Measurements from ENCODE around the gene EXD3.
A peak's percentile ranks its signal among the peaks of the same experiment; 100 is the strongest.
"Not testable (repeated sequence)": the region's sequence is repeated elsewhere in the genome, so short reads cannot be mapped to it uniquely, and the experiment has no call there.

EXD3 gene

GRCh38 chr9:137412431-137412830 lies 10.5 kb downstream of the EXD3 start:
- WGBS, 2 experiments (ENCODE audit: insufficient coverage in 2 of 2) = 91 to 95% methylated on average over 9 of the region's 10 CpGs
- Histone ChIP-seq H3K27ac (ENCODE audit: low read depth, low read length, severe bottlenecking) (no peak overlapping the region), H3K4me1 (ENCODE audit: control insufficient read depth, insufficient read depth, low read length, poor library complexity, severe bottlenecking) (peaks cover 7% of the 10 kb centered on the region), H3K36me3 (ENCODE audit: control insufficient read depth, insufficient read depth, low read length) (no peaks in the 10 kb centered on the region), H3K4me3 (ENCODE audit: extremely low read depth, insufficient read depth, low read length, poor library complexity, severe bottlenecking) (no peak overlapping the region), H3K9me3 (ENCODE audit: control insufficient read depth, low read length) (no peaks in the 10 kb centered on the region)

GRCh38 chr9:137411645-137412380 lies 11.1 kb downstream of the EXD3 start:
- 79 to 82% methylated on average over 20 to 22 of the region's 30 CpGs for WGBS, 2 experiments (ENCODE audit: insufficient coverage in 2 of 2)
- peaks cover 7% of the 10 kb centered on the region for H3K4me1 ChIP-seq (ENCODE audit: control insufficient read depth, insufficient read depth, low read length, poor library complexity, severe bottlenecking)
- H3K9me3 ChIP-seq (ENCODE audit: control insufficient read depth, low read length) = no peaks in the 10 kb centered on the region
- peak overlapping the region; percentile 41 for H3K27ac ChIP-seq (ENCODE audit: low read depth, low read length, severe bottlenecking)
- no peaks in the 10 kb centered on the region for H3K36me3 ChIP-seq (ENCODE audit: control insufficient read depth, insufficient read depth, low read length)
- no peak overlapping the region for H3K4me3 ChIP-seq (ENCODE audit: extremely low read depth, insufficient read depth, low read length, poor library complexity, severe bottlenecking)

GRCh38 chr9:137411260-137411644 lies 11.7 kb downstream of the EXD3 start:
- H3K4me3 ChIP-seq (ENCODE audit: extremely low read depth, insufficient read depth, low read length, poor library complexity, severe bottlenecking) = no peak overlapping the region
- 88 to 92% methylated on average over 12 to 13 of the region's 17 CpGs for WGBS, 2 experiments (ENCODE audit: insufficient coverage in 2 of 2)
- no peak overlapping the region for H3K27ac ChIP-seq (ENCODE audit: low read depth, low read length, severe bottlenecking)
- H3K4me1 ChIP-seq (ENCODE audit: control insufficient read depth, insufficient read depth, low read length, poor library complexity, severe bottlenecking) = peaks cover 7% of the 10 kb centered on the region
- H3K9me3 ChIP-seq (ENCODE audit: control insufficient read depth, low read length) = no peaks in the 10 kb centered on the region
- no peaks in the 10 kb centered on the region for H3K36me3 ChIP-seq (ENCODE audit: control insufficient read depth, insufficient read depth, low read length)

DNA sequence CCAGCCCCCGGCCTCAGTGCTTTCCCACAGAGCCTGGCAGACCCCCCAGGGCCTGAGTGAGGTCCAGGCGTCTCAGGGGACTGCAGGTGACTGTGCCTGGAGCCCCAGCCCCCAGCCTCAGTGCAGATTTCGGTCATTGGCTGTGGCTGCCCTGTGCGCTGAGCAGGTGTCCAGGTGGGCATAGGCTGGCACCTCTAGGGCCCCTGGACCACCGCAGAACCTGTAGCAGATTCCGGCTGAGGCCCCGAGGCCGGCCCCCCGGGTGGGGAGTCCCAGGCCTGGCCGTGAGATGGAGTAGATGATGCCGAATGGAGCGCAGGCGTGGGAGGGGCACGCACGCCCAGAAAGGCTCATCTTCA lies 12.1 kb downstream of the EXD3 start:
- 93 to 96% methylated on average over 13 to 15 of the region's 15 CpGs for WGBS, 2 experiments (ENCODE audit: insufficient coverage in 2 of 2)
- no peaks in the 10 kb centered on the region for H3K36me3 ChIP-seq (ENCODE audit: control insufficient read depth, insufficient read depth, low read length)
- no peak overlapping the region for H3K4me3 ChIP-seq (ENCODE audit: extremely low read depth, insufficient read depth, low read length, poor library complexity, severe bottlenecking)
- H3K4me1 ChIP-seq (ENCODE audit: control insufficient read depth, insufficient read depth, low read length, poor library complexity, severe bottlenecking) = peaks cover 7% of the 10 kb centered on the region
- no peak overlapping the region for H3K27ac ChIP-seq (ENCODE audit: low read depth, low read length, severe bottlenecking)
- H3K9me3 ChIP-seq (ENCODE audit: control insufficient read depth, low read length) = no peaks in the 10 kb centered on the region

DNA sequence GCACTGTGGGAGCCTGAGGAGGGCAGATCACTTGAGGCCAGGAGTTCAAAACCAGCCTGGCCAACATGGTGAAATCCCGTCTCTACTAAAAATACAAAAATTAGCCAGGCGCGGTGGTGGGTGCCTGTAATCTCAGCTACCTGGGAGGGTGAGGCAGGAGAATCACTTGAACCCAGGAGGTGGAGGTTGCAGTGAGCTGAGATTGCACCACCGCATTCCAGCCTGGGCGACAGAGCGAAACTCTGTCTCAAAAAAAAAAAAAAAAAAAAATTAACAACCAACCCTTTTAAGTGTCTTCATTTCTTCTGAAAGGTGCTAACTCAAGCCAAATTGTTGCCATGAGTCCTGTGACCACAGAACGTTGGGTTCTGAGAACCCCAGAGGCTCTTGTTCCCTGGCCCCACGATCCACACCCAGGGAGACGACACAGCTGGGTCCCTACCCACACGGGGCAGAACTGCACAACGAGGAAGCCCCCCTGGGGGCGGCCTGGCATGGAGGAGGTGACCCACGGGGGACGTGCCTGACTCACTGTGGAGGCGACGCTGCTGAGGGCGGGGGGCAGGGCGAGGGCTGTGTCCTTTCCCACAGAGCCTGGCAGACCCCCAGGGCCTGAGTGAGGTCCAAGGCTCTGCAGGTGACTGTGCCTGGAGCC lies 12.6 kb downstream of the EXD3 start:
- not testable (repeated sequence) for H3K27ac ChIP-seq (ENCODE audit: low read depth, low read length, severe bottlenecking); H3K9me3 ChIP-seq (ENCODE audit: control insufficient read depth, low read length); H3K4me1 ChIP-seq (ENCODE audit: control insufficient read depth, insufficient read depth, low read length, poor library complexity, severe bottlenecking); H3K4me3 ChIP-seq (ENCODE audit: extremely low read depth, insufficient read depth, low read length, poor library complexity, severe bottlenecking); H3K36me3 ChIP-seq (ENCODE audit: control insufficient read depth, insufficient read depth, low read length)
- WGBS, 2 experiments (ENCODE audit: insufficient coverage in 2 of 2) = 93% methylated on average over 12 to 14 of the region's 18 CpGs

DNA sequence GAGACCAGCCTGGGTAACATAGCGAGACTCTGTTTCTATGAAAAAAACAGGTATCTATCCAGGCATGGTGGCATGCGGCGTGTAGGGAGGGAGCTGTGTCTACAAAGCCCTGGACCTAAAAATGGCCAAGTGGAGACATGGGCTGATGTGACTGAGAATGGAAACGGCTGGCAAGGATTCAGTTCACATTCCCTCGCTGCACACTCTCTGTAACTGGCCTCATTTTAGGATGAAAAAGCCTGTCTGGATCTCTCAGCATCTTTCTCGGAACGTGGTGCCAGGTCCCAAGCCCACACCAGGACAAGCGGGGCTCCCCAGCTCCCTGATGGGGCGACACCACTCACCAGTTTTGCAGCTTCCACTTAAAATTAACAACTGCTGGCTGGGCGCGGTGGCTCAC lies 13.4 kb downstream of the EXD3 start:
- no peak overlapping the region for H3K4me3 ChIP-seq (ENCODE audit: extremely low read depth, insufficient read depth, low read length, poor library complexity, severe bottlenecking)
- H3K4me1 ChIP-seq (ENCODE audit: control insufficient read depth, insufficient read depth, low read length, poor library complexity, severe bottlenecking) = peaks cover 7% of the 10 kb centered on the region
- H3K36me3 ChIP-seq (ENCODE audit: control insufficient read depth, insufficient read depth, low read length) = no peaks in the 10 kb centered on the region
- H3K9me3 ChIP-seq (ENCODE audit: control insufficient read depth, low read length) = no peaks in the 10 kb centered on the region
- WGBS, 2 experiments (ENCODE audit: insufficient coverage in 2 of 2) = 92 to 94% methylated on average over 11 of the region's 11 CpGs
- H3K27ac ChIP-seq (ENCODE audit: low read depth, low read length, severe bottlenecking) = no peak overlapping the region

GRCh38 chr9:137408651-137409405 lies 14.1 kb downstream of the EXD3 start:
- peaks cover 7% of the 10 kb centered on the region for H3K4me1 ChIP-seq (ENCODE audit: control insufficient read depth, insufficient read depth, low read length, poor library complexity, severe bottlenecking)
- H3K36me3 ChIP-seq (ENCODE audit: control insufficient read depth, insufficient read depth, low read length) = no peaks in the 10 kb centered on the region
- no peak overlapping the region for H3K4me3 ChIP-seq (ENCODE audit: extremely low read depth, insufficient read depth, low read length, poor library complexity, severe bottlenecking)
- 95 to 96% methylated on average over 17 to 18 of the region's 24 CpGs for WGBS, 2 experiments (ENCODE audit: insufficient coverage in 2 of 2)
- no peaks in the 10 kb centered on the region for H3K9me3 ChIP-seq (ENCODE audit: control insufficient read depth, low read length)
- H3K27ac ChIP-seq (ENCODE audit: low read depth, low read length, severe bottlenecking) = no peak overlapping the region

GRCh38 chr9:137407590-137408300 lies 15.2 kb downstream of the EXD3 start:
- Histone ChIP-seq H3K9me3 (ENCODE audit: control insufficient read depth, low read length) (no peaks in the 10 kb centered on the region), H3K36me3 (ENCODE audit: control insufficient read depth, insufficient read depth, low read length) (no peaks in the 10 kb centered on the region), H3K4me3 (ENCODE audit: extremely low read depth, insufficient read depth, low read length, poor library complexity, severe bottlenecking) (no peak overlapping the region), H3K27ac (ENCODE audit: low read depth, low read length, severe bottlenecking) (no peak overlapping the region), H3K4me1 (ENCODE audit: control insufficient read depth, insufficient read depth, low read length, poor library complexity, severe bottlenecking) (peaks cover 7% of the 10 kb centered on the region)
- 89 to 91% methylated on average over 26 to 29 of the region's 31 CpGs for WGBS, 2 experiments (ENCODE audit: insufficient coverage in 2 of 2)

DNA sequence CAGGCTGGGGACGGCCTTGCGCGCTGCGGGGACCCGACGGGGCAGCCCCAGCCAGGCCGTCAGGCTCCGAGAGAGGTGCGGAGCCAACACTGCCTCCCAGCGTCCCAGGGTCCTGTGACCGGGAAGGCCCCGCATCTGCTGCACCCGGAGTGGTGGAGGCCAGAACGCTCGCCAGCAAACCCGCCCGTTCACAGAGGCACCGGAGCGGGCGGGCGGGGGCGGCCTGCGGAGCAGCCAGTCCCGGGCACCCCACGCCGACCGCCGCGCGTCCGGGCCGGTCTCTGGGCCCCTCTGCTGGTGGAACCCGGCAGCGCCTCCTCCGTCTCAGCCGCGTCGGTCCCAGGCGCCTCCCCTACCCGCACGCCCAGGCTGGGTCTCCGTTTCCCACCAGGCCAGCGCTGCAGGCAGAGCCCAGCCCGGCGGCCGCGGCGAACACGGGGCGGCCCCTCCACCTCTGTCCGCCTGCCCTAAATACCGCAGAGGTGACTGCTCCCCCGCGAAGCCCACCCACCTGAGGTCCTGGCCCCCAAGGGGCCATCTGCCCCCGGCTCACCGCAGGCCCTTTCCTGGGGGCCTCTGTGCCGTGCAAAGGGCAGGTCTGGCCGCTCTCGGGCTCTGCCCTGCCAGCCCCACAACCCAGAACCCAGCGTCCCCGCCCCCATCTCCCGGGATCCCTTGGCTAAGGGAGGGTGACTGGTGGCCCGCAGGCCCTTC lies 15.9 kb downstream of the EXD3 start:
- H3K4me1 ChIP-seq (ENCODE audit: control insufficient read depth, insufficient read depth, low read length, poor library complexity, severe bottlenecking) = peaks cover 3% of the 10 kb centered on the region
- no peaks in the 10 kb centered on the region for H3K36me3 ChIP-seq (ENCODE audit: control insufficient read depth, insufficient read depth, low read length)
- H3K9me3 ChIP-seq (ENCODE audit: control insufficient read depth, low read length) = no peaks in the 10 kb centered on the region
- no peak overlapping the region for H3K27ac ChIP-seq (ENCODE audit: low read depth, low read length, severe bottlenecking)
- WGBS, 2 experiments (ENCODE audit: insufficient coverage in 2 of 2) = 8% methylated on average over 57 to 63 of the region's 63 CpGs
- peak overlapping the region; percentile 19 for H3K4me3 ChIP-seq (ENCODE audit: extremely low read depth, insufficient read depth, low read length, poor library complexity, severe bottlenecking)

DNA sequence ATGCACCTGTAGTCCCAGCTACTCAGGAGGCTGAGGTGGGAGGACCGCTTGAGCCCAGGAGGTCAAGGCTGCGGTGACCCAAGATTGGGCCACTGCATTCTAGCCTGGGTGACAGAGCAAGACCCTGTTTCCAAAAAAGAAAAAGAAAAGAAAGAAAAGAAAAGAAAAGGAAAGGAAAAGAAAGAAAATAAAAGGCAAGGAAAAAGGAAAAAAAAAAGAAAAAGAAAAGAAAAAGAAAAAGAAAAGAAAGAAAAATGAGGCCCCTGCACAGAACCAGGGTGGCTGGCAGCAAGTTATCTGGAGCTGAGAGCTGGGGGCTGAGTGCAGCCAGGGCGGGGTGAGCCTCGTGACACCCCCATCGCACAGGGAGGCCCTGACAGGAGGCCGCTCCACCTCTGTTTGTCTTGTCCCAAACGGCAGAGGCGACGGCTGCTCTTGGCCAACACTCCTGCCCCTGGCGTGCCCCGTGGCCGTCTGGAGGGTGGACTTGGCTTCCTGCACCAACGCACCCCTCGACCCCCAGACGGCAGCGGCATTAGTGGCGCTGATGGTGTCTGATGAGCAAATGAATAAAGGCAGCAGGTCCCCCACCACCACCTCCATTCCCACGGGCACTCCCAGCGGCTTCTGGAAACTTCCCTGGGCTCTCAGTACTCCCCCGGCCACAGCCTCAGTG lies 16.7 kb downstream of the EXD3 start:
- peak overlapping the region; percentile 19 for H3K4me3 ChIP-seq (ENCODE audit: extremely low read depth, insufficient read depth, low read length, poor library complexity, severe bottlenecking)
- no peaks in the 10 kb centered on the region for H3K36me3 ChIP-seq (ENCODE audit: control insufficient read depth, insufficient read depth, low read length)
- H3K4me1 ChIP-seq (ENCODE audit: control insufficient read depth, insufficient read depth, low read length, poor library complexity, severe bottlenecking) = no peaks in the 10 kb centered on the region
- 88 to 90% methylated on average over 15 to 17 of the region's 20 CpGs for WGBS, 2 experiments (ENCODE audit: insufficient coverage in 2 of 2)
- no peak overlapping the region for H3K27ac ChIP-seq (ENCODE audit: low read depth, low read length, severe bottlenecking)
- H3K9me3 ChIP-seq (ENCODE audit: control insufficient read depth, low read length) = no peaks in the 10 kb centered on the region

Measured in mesodermal cell (in vitro differentiated cells).